HG02642 (cell line): ENCODE measurements around the gene NDUFAB1.
"Not testable (repeated sequence)": the region's sequence is repeated elsewhere in the genome, so short reads cannot be mapped to it uniquely, and the experiment has no call there.

Experiments used
- ATAC-seq: cut with Tn5 transposase; IDR thresholded peaks from one replicate; pipeline ENCODE4 v1.9.1; 2021; ENCODE audit warnings: mild to moderate bottlenecking; ENCODE audit not compliant: unreplicated experiment, poor library complexity

The NDUFAB1 gene

DNA sequence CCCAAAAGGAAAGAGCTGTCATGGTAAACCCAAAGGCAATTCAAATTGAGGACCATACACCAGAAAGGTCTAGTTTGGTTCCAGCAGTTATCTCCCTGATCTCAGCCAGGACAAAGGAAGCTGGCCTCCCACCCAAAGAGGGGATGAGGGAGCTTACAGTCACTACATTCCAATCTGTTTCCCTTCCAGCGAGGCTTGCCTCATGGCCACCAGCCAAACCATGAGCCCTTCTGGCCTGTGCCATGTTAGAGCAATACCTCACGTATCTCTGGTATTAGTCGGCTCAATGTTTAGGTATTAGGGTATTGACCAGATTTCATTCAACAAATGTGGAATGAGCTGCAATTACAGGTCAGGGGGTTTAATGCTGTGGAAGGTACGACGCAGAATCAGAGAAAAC lies 8.4 kb downstream of the NDUFAB1 start:
- no peak for ATAC-seq

DNA sequence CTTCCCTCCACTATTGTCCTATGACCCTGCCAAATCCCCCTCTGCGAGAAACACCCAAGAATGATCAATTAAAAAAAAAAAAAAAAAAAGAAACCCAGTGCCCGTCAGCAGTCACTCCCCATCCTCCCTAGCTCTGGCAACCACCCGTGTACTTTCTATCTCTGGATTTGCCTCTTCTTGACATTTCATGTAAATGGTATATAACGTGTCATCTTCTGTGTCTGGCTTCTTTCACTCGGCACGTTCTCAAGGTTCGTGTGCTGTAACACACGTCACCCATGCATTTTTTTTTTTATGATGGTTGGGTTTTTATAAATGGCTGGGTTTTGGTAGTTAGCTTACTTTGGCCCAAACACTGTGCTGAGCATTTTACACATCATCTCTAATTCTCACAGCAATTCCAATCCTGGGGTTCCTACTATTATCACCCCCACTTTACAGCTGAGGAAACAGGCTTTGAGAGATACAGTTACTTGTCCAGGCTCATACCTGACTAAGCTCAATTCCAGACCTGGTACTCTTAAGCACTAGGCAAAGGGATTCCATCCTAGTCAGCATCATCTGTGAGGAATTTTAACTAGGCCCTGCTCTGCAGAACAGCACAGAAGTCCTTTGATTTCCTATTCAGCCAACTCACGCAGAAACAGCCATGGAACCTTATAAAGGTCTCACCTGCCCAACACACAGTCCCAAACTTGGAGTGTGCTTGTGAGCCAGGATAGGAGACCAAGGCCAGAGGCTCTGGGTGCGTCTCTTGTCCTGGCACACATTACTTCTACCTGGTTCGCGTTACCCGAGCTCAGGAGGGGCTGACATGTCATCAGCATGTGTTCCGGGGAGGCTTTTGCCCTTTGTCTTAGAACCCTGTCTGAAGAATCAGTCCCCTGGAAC lies 11.7 kb downstream of the NDUFAB1 start:
- ATAC-seq = no peak

DNA sequence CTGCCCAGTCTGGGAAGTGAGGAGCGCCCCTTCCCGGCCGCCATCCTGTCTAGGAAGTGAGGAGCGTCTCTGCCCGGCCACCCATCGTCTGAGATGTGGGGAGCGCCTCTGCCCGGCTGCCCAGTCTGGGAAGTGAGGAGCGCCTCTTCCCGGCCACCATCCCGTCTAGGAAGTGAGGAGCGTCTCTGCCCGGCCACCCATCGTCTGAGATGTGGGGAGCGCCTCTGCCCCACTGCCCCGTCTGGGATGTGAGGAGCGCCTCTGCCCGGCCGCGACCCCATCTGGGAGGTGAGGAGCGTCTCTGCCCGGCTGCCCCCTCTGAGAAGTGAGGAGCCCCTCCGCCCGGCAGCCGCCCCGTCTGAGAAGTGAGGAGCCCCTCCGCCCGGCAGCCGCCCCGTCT lies 12.8 kb downstream of the NDUFAB1 start:
- ATAC-seq = not testable (repeated sequence)

DNA sequence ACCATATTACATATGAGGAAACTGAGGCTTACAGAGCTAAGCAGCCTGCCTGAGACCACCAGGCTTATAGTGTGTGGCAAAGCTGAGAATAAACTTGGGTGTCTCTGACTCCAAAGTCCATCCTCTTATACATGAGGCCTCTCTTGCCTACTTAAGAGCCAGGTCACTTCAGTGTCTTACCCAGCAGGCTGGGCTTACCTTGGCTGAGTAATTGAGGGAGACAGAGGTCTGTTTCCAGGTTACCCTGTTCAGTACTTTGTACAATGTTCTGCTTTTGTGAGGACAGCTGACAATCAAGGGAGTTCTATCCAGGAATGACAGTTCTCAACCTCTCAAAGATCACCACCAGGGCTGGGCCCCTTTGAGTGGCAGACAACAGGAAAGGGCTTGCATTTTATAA lies 14.4 kb downstream of the NDUFAB1 start:
- ATAC-seq = no peak

DNA sequence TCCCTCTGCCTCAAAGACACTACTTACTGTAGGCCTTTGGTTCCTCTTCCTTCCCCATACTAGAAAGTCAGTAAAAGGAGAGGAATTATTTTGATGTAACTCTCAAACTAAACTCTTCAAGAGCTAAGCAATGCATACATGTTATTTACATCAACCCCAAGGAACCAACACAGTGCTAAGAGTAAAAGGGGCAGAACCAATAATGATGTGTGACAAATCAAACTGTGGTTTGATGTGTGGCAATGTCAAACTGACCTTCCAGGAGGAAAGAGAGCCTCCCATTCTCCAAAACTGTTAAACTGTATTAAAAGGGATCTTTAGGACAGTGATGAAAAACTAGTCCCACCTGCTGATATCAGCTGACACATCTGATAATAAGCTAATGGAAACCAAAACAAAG lies 15.7 kb downstream of the NDUFAB1 start:
- no peak for ATAC-seq

DNA sequence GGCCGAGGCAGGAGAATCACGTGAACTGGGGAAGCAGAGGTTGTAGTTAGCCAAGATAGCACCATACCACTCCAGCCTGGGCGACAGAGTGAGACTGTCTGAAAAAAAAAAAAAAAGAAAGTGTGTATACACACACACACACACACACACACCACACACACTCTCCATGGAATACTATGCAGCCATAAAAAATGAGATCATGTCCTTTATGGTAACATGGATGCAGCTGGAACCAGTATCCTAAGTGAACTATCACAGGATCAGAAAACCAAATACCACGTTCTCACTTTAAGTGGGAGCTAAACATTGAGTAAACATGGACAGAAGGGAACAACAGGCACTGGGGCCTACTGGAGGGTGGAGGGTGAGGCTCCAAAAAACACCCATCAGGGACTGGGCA lies 16.7 kb downstream of the NDUFAB1 start:
- no peak for ATAC-seq

DNA sequence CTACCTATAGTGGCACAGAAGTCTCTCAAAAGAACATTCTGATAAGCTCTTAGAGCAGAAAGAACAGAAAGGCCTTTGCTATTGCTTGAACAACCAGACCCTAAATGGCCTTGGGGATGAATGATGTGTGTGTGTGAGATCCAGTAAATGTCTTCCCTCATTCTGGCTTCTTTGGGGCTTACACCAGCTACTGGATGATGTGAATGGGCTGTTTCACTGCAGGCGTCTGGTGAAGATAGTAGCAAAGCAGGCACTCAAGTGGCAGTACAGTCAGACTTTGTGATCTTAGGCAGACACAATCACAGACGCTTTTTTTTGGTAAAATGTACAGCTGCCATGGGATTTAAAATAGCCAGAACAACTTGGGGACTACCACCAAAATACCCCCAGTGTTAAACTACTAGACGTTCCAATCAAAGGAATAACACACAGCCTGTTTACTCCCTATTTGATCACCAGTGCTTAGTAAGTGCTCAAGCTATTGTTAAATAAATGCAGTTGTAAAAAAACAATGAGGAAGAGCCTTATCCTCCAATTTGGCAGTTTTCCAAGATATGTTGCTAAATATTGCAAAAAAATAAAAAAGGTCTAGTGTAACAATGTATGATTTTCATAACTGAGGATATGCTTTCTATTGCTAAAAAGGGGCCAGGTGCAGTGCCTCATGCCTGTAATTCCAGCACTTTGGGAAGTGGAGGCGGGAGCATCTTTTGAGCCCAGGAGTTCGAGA lies 17.9 kb downstream of the NDUFAB1 start:
- no peak for ATAC-seq

DNA sequence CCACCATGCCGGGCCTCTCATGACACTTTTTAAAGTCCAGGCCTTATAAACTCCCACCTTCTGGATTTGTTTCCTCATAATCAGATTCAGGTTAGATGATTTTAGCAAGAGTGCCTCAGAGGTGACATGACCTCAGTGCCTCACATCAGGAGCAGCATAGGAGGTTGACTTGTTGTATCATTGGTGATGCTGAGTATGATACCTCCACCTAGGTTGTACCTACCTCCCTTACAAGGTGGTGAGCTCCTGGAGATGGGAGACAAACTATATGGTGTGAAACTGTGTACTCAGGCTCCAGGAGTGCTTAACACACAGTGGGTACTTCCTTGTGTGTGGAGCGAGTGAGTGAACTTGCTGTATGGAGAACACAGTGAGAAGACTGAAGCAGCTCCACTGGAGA lies 18.6 kb downstream of the NDUFAB1 start:
- ATAC-seq = no peak

DNA sequence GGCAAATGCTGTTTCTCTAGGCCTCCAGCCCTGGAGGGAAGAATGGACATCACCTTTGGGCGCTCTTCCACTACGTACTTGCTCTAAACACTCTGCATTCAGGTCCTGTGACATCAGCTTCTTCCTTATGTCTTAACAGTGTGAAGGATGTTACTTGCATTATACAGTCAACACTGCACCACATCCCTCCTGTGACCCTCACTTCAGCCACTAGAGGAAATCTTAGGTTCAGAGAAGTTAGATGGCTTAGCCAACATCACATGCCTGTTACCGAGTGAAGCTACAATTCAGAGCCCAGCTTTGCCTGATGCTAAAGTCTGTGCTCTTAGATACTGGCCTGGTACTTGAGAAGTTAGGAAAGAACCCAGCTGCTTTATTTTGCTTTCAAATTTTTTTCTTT lies 20.3 kb downstream of the NDUFAB1 start:
- no peak for ATAC-seq

DNA sequence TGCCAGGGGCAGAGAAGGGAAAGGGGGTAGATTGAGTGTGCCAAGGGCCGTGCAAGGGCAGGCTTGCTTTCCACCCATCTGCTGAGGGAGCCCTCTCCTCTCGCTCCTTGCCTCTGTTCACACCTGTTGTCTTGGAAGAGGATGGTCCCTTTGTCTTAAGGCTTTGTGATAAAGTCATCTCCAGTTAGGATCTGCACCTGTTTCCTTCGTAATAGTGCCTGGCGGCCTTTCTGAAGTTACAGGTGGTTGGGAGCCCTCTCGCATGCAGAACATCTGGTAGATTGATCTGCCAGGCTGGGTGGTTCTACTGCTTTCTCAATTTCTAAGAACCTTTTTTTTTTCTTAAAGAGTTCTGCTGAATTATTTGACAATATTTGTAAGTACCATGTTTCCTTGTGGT lies 22.3 kb downstream of the NDUFAB1 start:
- ATAC-seq = no peak

DNA sequence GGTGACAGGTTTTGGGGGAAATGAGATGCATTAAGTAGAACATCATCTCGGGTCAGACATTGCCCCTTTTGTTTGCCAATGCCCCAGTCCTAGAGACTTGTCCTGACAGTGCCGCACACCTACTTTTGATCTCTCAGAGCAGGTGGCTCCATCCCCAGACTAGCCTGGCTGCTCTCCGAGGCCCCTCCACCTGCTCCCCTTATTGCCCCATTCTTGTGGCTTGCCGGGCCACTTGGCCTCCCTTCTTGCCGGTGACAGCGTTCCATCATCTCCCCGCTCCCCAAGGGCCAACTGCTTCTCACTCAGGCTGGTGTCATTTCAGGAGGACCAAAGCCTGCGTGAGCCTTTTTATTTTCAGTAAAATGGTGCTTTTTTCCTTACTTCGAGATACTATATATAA lies 23.7 kb downstream of the NDUFAB1 start:
- no peak for ATAC-seq

DNA sequence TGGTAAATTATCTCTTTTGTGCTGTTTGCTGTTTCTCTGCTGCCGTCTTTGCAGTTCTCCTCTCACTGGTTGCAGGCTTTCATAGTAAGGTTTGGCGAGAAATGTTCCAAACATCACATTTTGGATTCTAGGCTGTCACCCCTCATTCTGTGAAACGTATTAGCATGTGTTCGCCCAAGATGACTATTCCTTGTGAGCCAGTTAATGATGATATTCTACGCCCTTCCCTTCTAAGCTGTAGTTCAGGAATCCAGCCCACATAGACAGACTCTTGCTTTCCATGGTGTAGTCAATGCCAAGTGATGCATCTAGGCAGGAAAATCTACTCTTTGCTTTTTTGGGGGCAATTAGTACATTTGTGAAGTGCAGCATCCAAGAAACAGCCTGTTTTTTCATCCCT lies 24.2 kb downstream of the NDUFAB1 start:
- ATAC-seq = no peak

DNA sequence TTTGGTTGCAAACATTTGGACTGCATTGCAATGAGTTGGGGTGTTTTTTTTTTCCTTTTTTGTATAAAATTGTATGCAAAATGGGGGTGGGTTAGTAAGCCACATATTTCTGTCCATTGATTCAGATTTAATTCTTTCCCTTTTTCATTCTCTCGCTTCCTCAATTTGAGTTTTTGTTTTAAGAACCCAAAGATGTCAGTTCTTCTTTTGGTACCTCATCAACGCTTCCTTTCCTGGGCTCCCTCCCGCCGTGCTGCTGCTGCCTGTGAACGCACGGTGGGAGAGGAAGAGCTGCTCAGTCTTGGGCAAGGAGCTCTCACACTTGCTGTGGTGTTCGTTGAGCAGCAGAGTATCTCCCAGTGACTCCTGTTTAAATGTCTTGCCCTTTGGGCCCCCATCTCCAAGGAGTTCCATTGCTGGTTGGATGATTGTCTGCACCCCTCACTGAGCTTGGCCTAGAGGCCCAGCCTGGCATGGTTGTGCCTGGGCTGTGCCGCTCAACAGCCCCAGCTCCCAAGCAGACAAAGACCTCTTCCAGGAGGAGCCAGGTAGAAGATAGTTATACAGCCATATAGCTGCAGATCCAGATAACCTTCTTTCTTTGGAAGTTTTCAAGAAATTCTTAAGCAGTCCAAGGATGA lies 25.0 kb downstream of the NDUFAB1 start:
- ATAC-seq = no peak

DNA sequence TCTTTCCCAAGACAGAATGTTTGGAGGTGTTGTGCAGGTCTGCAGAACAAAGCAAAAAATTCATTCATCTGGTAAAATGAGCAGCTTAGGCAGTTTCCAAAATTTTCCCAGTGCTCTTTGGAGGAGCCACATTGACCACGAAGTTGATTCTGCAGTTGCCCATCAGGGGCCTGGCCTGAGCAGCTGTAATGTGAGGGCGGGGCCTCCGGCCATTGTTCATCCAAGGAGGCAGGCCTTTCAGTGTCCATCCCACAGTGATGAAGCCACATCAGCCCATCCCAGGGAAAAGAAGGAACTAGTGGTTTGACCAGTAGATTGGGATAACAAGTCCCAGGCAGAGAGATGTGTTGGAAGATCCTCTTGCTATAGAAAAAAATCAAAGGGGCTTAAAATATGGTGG lies 28.5 kb downstream of the NDUFAB1 start:
- no peak for ATAC-seq

DNA sequence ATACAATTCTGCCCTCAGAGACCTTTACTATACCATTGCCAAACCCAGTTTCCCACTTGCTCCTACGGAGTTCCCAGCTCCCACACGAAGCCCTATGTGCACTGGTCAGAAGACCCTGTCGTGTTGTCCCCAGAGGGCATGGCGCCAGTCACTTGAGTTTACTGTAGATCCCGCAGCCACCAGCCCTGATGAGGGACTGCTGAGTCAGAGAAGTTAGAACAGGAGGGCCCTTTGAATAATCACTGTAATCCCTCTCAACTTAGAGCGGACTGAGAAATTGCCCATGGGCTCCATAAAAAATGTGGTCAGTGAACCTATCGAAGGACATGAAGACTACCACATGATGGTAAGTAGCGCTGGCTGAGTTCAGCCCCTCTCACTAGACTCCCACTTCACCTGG lies 29.4 kb downstream of the NDUFAB1 start:
- no peak for ATAC-seq

DNA sequence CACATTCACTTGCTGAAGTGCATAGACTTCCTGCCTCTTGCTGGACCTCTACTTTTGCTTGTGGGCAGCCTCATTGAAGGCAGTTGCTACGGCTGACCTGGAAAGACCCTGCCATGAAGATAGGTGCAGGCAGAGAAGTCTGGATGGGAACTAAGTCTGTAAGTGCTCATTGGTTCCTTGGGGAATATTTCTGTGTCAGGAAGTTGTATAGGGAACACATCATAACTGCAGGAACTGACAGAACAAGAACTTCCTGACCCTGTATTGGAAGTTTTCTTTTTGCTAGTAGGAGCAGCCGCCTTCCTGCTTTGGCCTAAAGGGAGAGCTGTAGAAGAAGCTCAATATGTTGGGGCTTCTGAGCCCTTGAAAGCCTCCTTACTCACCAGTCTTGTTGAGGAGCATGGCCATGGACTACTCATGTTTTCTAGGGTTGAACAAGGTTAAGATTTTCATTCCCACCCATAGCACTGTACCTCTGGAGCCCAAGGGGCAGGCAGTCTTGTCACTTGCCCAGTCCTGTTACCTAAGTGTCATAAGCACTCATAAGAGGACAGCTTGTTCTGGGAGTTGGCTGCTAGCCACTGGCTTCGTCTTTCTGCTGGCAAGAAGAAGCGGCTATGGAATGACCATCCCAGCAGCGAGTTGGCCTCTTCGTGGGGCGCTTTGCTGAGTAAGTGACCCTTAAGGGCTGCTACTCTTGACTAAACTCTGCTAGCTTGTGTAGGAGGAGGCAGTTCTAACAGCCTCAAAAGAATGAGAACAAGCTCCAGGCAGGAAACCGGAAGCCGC lies 31.3 kb downstream of the NDUFAB1 start:
- ATAC-seq = no peak

DNA sequence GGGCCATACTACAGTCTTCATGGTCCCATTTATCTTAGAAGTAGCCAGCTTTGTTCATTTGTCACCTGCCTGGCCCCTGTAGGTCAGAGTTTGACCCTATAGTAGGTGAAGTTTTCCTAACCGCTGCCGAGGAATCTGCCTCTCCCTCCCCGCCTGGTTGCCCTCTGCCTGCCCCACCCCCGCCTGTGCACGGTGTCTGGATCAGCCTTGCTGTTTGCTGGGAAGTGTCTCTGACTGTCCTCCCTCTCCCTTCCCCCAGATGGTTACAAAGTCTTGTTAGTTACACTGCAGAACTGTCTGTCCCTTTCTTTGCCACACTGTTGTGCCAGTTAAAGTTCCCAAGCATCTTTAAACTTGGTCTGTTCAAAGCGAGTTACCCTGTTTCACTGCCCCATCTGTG lies 32.9 kb downstream of the NDUFAB1 start:
- ATAC-seq = no peak

DNA sequence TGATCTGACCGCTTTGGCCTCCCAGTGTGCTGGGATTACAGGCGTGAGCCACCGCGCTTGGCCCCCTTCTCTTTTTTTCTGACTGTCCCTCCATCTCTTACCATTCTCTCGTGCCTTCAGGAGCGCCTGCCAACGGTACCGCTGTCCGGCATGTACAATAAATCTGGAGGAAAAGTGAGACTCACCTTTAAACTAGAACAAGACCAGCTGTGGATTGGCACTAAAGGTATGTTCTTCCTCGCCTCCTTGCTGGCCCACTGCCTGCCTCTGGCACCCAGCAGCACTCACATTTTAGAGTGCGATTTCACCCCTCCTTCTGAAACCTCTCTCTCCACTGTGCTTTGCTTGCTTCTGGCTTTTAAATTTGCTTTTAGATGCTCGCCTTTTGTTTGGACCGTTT lies 33.6 kb downstream of the NDUFAB1 start:
- ATAC-seq = no peak

DNA sequence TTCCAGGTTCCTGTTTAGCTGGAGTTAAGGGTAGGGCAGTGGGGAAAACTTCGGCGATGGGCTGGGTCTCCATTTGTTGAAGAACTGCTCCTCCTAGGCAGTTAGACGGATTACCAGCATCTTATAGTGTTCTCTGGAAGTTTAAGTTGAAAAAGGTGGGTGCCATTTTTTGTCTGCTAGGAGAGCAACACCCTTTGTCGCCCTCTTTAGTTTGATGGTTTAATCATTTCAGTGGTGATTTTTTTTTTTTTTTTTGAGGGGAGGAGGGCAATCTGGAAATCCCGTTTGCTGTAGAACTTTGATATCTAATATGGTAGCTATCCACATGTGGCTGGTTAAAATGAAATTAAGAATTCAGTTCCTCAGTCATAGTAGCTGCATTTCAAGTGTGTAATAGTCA lies 34.5 kb downstream of the NDUFAB1 start:
- ATAC-seq = no peak
